ENCODE data around the gene UPF1.

- TF ChIP-seq CTCF (IDR thresholded peaks at IDR 0.05) (no peak), POLR2A (IDR thresholded peaks at IDR 0.05) (no peak)
These were observed 35.5 kb upstream of the UPF1 start for GRCh38 chr19:18796239-18796638.

Data from transverse colon (tissue), 3 donors.